HG03135 (cell line): ENCODE results near the gene COBLL1.

Experiments
- ATAC-seq: cut with Tn5 transposase; IDR thresholded peaks from one replicate; pipeline ENCODE4 v1.9.1; 2021; ENCODE audit warnings: mild to moderate bottlenecking, moderate library complexity; ENCODE audit not compliant: unreplicated experiment

COBLL1 gene

GRCh38 chr2:164691346-164691887 is 150.2 kb downstream of the COBLL1 start:
- no peak for ATAC-seq

- no peak for ATAC-seq
Measured at GRCh38 chr2:164690361-164690760, 151.3 kb downstream of the COBLL1 start.

- ATAC-seq, result no peak
Measured at GRCh38 chr2:164688896-164689419, 152.7 kb downstream of the COBLL1 start.

- no peak for ATAC-seq
Measured at GRCh38 chr2:164681009-164681408, 160.6 kb downstream of the COBLL1 start.

GRCh38 chr2:164678631-164679149 is 162.9 kb downstream of the COBLL1 start:
- ATAC-seq, result no peak

- ATAC-seq, result no peak
Measured at GRCh38 chr2:164677733-164678132, 163.9 kb downstream of the COBLL1 start.

- no peak for ATAC-seq
Measured at GRCh38 chr2:164677271-164677670, 164.4 kb downstream of the COBLL1 start.

GRCh38 chr2:164675687-164676086 is 165.9 kb downstream of the COBLL1 start:
- ATAC-seq, result no peak

- no peak for ATAC-seq
Measured at GRCh38 chr2:164675027-164675426, 166.6 kb downstream of the COBLL1 start.

- ATAC-seq, result no peak
Measured at GRCh38 chr2:164671664-164672396, 169.8 kb downstream of the COBLL1 start.

GRCh38 chr2:164669291-164669690 is 172.3 kb downstream of the COBLL1 start:
- no peak for ATAC-seq

- no peak for ATAC-seq
Measured at GRCh38 chr2:164667566-164667965, 174.1 kb downstream of the COBLL1 start.

- no peak for ATAC-seq
Measured at GRCh38 chr2:164664070-164664469, 177.6 kb downstream of the COBLL1 start.

GRCh38 chr2:164662868-164663631 is 178.6 kb downstream of the COBLL1 start:
- ATAC-seq, result no peak

- ATAC-seq, result no peak
Measured at GRCh38 chr2:164662066-164662465, 179.6 kb downstream of the COBLL1 start.

- no peak for ATAC-seq
Measured at GRCh38 chr2:164661349-164661748, 180.3 kb downstream of the COBLL1 start.

GRCh38 chr2:164657129-164657528 is 184.5 kb downstream of the COBLL1 start:
- ATAC-seq, result no peak

GRCh38 chr2:164655750-164656149 is 185.9 kb downstream of the COBLL1 start:
- ATAC-seq, result no peak

- ATAC-seq, result no peak
Measured at GRCh38 chr2:164655336-164655735, 186.3 kb downstream of the COBLL1 start.

GRCh38 chr2:164651361-164651760 is 190.3 kb downstream of the COBLL1 start:
- no peak for ATAC-seq

GRCh38 chr2:164644036-164644700 is 197.5 kb downstream of the COBLL1 start:
- ATAC-seq, result peak; percentile 43
